ENCODE data around the gene TBC1D9.

DNA sequence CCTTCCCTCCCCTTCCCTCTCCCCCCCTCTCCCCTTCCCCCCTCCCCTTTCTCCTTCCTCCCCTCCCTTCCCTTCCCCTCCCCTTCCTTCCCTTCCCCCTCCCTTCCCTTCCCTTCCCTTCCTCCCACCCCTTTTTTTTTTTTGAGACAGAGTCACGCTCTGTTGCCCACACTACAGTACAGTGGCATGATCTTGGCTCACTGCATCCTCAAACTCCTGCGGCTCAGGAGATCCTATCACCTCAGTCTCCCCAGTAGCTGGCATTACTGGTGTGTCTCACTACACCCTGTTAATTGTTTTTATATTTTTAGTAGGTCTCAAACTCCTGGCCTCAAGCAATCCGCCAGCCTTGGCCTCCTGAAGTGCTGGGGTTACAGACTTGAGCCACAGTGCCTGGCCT, 66.6 kb downstream of the TBC1D9 start:
- TF ChIP-seq, protein P1, sequence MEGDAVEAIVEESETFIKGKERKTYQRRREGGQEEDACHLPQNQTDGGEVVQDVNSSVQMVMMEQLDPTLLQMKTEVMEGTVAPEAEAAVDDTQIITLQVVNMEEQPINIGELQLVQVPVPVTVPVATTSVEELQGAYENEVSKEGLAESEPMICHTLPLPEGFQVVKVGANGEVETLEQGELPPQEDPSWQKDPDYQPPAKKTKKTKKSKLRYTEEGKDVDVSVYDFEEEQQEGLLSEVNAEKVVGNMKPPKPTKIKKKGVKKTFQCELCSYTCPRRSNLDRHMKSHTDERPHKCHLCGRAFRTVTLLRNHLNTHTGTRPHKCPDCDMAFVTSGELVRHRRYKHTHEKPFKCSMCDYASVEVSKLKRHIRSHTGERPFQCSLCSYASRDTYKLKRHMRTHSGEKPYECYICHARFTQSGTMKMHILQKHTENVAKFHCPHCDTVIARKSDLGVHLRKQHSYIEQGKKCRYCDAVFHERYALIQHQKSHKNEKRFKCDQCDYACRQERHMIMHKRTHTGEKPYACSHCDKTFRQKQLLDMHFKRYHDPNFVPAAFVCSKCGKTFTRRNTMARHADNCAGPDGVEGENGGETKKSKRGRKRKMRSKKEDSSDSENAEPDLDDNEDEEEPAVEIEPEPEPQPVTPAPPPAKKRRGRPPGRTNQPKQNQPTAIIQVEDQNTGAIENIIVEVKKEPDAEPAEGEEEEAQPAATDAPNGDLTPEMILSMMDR (IDR thresholded peaks at IDR 0.05; ENCODE audit: insufficient read depth, low read length, poor library complexity, severe bottlenecking): no peak
- no peak for TF ChIP-seq EZH2phosphoT487 (conservative IDR thresholded peaks at IDR 0.05; ENCODE audit: low read length)

Measured in SU-DHL-6 (cell line).